COLO668 (cell line): ENCODE measurements around the gene NPHP3.

Experiments used
- DNase-seq: peaks from one replicate; lab custom pipeline; 2025; ENCODE audit not compliant: unreplicated experiment; lab: John Stamatoyannopoulos, UW

The NPHP3 gene

GRCh38 chr3:132703733-132704132 is 18.5 kb downstream of the NPHP3 start:
- DNase-seq: no peak

DNA sequence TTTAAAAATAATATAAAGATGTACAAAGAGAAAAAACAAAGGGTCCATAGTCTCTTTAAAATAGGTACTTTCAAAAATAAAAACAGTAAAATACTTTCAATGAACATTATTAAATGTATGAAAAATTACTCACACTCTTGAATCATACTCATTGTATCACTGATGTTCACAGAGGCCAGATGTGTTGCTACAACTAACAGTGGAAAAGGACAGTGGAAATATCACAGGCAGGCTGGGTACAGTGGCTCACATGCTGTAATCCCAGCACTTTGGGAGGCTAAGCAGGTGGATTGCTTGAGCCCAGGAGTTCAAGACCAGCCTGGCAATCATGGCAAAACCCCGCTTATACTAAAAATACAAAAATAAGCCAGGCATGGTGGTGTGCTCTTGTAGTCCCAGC is 26.8 kb downstream of the NPHP3 start:
- no peak for DNase-seq

- DNase-seq: no peak
These were observed 27.2 kb downstream of the NPHP3 start for GRCh38 chr3:132694991-132695390.

- DNase-seq: no peak
These were observed 32.2 kb downstream of the NPHP3 start for GRCh38 chr3:132690040-132690439.

- DNase-seq: no peak
These were observed 40.0 kb downstream of the NPHP3 start for GRCh38 chr3:132682201-132682600.

DNA sequence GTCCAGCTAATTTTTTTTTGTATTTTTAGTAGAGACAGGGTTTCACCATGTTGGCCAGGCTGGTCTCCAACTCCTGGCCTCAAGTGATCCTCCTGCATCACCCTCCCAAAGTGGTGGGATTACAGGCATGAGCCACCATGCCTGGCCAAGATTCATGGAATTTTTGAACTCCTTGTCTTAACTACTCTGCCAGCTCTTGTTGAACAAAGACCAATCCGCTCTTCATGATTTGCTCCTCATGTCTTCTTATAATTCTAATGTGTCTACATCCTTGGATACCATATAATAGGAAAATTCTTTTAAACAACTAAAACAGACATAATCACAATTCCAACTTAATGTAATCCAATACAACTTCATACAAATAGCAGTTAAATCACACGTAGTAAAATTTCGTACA is 40.8 kb downstream of the NPHP3 start:
- DNase-seq: no peak

DNA sequence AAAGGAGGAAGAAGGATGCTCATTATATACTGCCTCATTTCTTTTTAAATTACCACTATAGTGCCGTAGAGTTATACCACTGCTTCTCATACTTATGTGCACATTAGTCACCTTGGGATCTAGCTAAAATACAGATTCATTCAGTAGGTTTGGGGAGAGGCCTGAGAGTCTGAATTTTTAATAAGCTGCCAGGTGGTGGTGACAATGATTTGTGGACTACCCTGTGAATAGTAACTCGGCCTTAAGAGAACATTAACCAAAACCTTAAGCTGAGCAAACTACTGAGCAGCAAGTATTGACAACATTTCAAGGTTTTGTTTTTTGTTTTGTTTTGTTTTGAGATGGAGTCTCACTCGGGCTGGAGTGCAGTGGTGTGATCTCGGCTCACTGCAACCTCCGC is 42.3 kb downstream of the NPHP3 start:
- no peak for DNase-seq

- DNase-seq: no peak
These were observed 46.8 kb downstream of the NPHP3 start for GRCh38 chr3:132675408-132675807.

GRCh38 chr3:132669256-132669777 is 52.9 kb downstream of the NPHP3 start:
- DNase-seq: no peak

GRCh38 chr3:132665230-132665745 is 56.9 kb downstream of the NPHP3 start:
- DNase-seq: no peak

- DNase-seq: no peak
These were observed 60.0 kb downstream of the NPHP3 start for GRCh38 chr3:132662212-132662611.

DNA sequence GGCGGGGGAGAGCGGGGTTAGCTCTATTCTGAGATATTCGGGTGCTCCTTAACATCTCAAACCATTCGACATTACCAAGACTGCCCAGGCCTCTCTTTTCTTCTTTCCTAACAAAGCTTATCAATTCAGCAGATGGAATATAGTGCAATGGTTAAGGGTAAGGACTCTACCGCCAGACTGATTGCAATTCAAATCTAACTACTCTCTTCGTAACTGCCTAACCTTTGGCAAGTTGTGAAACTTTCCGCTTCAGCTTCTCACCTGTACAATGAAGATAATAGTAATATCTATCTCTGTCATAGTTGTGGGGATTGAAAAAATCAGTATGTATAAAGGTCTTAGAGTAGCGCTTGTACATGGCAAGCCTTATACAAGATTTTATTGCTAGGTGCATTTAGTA is 61.1 kb downstream of the NPHP3 start:
- DNase-seq: no peak

DNA sequence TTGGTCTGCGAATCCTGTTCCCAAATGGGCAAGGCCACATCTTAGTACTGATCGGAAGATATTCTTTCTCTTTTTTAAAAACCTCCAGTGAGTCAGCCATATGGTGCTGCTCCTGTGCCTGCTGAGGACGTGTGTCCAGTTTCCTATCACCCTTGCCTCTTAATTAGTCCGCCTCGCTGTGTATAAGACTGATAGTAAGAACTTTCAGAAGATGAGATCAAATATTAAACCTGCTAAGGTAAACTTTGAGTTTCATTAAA is 61.5 kb downstream of the NPHP3 start:
- DNase-seq: no peak

DNA sequence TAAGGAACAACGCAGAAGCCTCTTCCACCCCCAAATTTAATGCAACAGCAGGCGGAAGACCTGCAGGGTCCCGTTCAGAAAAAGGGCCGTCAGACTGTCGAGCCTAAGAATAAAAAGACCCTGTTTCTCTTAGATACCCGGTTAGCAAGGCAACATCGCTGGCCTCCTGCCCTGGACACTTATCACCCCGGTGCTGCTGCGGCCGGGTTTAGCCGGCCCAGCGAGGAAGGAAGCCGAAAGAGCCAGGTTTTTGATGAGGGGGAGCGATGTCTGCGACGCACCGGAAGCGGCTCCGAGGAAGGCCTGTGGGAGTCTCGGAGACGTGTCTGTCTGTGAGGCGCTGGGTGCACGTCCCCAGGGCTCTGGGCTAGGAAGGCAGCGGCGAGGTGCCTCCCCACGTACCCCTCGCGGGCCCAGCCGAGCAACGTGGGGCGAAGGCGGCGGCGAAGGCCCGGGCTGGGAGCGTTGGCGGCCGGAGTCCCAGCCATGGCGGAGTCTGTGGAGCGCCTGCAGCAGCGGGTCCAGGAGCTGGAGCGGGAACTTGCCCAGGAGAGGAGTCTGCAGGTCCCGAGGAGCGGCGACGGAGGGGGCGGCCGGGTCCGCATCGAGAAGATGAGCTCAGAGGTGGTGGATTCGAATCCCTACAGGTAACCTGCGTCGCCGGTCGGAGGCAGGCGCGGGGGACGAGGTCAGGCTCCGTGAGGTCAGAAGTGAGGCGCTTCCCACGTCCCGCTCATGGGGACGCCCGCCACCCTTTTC is 62.0 kb downstream of the NPHP3 start, which contains the start of gene UBA5:
UBA5 (plus strand) TSS at position 278 of the 759 bp plus-strand sequence; CDS start at position 487, 209 bp downstream.
- peak; percentile 51 for DNase-seq

GRCh38 chr3:132659365-132660051 is 62.7 kb downstream of the NPHP3 start, which contains the start of gene ACAD11:
ACAD11 (minus strand) TSS chr3:132659809; CDS start chr3:132659751, 58 bp downstream.
- peak; percentile 34 for DNase-seq

DNA sequence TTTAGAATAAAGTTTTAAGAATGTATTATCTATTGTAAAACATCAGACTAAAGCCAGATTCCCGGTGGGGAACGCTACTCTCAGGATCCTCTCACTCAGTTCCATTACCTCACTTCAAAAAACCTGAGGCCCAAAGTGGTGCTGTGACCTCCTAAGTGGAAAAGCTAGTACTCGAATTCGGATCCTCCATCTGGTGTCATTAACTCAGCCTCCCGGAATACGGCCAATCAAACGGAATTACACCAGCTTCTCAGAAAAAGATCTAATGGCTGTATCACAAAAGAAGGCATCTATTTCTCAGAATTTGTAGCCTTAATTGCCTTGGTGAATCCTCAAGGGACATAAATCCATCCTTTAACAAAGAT is 63.2 kb downstream of the NPHP3 start:
- no peak for DNase-seq

GRCh38 chr3:132657869-132658747 is 64.1 kb downstream of the NPHP3 start:
- DNase-seq: no peak

GRCh38 chr3:132655471-132655870 is 66.7 kb downstream of the NPHP3 start:
- no peak for DNase-seq

DNA sequence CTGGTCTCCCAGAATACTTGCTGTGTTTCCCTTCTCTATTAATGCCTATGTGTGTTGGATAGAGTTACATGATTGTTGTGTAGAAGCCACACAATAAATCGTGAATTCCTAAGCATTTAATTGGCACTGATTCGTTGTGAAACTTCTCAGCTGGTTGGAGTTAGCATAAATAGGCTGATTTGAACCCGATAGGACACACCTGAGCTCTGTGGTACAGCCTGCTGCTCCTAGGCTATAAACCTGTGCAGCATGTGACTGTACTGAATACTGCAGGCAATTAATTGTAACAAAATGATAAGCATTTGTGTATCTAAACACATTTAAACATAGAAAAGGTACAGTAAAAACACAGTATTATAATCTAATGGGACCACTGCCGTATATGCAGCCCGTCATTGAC is 67.5 kb downstream of the NPHP3 start:
- no peak for DNase-seq

GRCh38 chr3:132654190-132654589 is 68.0 kb downstream of the NPHP3 start:
- DNase-seq: no peak

- DNase-seq: no peak
These were observed 69.5 kb downstream of the NPHP3 start for GRCh38 chr3:132652640-132653270.
